T-helper 1 cell treated with Interleukin-12 subunit alpha and Interleukin-12 subunit beta and Interleukin-4 antibody, amounts not matched to agents 30 ng/mL and 1 ng/mL, for 36 hours (primary cell): ENCODE data around the gene LHPP. TPM values are rescaled to one million over a fixed set of nuclear protein-coding genes. Genes with fewer than 3 reads are reported as not detected.

Source experiments
- intact Hi-C: fragments of 100-400 bp; cut with micrococcal nuclease; formaldehyde crosslinking; loops from one replicate; pipeline ENCODE4 v1.15.1; 2024
- total RNA-seq: library from RNA; stranded (reverse); gene quantifications from 2 replicates; pipeline ENCODE4 v1.2.3, GENCODE V29; 2022

The LHPP gene
- total RNA-seq, 1 donor from 2014 or later = 16.8 TPM

DNA sequence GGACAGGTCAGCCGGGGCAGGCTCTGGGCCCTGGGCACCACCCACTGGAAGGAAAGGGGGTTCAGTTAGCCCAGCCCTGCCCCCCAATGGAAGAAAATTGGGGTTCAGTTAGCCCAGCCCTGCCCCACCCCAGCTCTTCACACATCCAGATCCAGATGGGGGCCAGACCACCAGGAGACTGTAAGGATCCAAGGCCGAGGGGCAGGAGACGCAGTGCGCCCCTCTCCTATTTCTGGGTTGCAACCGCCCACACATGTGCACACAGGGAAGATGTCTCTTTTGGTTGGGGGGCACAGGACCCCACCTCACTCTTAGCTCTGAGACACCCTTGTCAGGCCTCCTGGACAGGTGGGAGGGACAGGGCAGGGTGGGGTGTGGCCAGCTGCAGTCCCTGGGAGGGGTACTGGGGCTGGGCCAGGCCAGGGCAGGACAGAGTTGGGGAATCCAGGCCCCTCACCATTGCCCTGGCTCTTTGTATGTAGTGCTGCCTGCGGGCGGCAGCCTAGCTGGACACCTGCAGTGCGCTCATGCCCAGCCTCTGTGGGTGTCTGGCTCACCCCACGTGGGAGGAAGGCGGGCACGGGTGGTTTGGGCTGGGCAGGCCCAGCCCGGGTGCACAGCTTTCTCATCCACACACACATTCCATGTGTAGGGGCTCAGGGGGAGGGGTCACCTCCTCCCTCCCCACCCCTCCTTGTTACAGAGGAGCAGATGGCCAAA lies 141.2 kb downstream of the LHPP start:
- intact Hi-C loops = no loop called here

DNA sequence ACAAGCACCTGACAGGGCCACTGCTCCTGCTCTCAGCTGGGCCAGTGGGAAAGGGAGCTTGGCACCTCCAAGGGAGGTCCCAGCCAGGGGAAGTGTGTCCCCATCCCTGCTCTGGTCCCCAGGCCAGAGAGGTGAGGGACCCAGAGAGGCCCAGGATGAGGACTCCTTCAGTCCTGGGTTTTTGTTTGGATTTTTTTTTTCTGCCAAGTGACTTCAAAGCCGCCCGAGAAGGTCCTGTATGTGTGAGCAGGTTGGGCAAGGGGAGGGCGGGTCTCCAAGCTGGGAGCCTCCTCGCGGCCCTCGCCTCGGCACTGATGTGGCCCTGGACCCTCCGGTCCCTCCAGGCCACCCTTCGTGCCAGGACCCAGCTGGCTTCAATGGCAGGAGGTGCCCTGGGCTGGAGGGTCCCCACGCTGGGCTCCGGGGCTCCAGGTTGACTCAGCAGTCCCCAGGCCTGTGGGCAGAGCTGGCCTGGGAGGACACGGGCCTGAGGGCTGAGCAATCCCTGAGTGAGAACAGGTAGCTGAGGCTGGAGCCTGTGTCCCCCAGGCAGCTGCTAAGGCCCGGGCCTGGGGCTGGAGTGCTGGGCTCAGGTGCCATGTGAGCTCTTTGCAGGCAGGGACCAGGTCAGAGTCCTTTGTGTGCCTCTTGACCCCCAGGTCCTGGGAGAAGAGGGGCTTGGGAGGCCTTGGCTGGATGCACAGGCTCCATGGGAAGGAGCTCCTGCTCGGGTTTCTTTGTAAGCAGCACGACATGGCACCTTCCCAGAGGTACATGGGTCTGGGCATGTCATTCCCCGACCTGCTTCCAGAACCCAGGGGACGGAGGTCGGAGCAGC lies 142.0 kb downstream of the LHPP start:
- intact Hi-C loops = no loop called here

GRCh38 chr10:124604214-124605000 lies 142.8 kb downstream of the LHPP start:
- intact Hi-C loops = no loop called here

- intact Hi-C loops = no loop called here
Measured at GRCh38 chr10:124605001-124605370, 143.4 kb downstream of the LHPP start.

DNA sequence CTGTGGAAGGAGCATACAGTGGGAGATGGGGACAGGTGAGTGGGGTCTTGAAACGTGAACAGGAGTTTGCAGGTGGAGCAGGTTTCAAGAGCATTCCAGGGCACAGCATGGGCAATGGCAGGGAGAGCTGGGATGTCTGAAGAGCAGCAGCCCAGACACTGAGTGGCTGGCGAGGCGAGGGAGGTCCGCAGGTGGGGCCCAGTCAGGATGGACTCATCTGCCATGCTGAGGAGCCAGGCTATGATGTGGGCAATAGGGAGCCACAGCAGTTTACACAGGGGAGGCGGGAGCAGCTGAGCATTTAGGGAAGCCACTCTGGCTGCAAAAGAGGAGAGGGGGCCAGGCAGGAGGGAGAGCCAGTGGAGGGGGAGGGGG lies 143.8 kb downstream of the LHPP start:
- intact Hi-C loops = no loop called here

DNA sequence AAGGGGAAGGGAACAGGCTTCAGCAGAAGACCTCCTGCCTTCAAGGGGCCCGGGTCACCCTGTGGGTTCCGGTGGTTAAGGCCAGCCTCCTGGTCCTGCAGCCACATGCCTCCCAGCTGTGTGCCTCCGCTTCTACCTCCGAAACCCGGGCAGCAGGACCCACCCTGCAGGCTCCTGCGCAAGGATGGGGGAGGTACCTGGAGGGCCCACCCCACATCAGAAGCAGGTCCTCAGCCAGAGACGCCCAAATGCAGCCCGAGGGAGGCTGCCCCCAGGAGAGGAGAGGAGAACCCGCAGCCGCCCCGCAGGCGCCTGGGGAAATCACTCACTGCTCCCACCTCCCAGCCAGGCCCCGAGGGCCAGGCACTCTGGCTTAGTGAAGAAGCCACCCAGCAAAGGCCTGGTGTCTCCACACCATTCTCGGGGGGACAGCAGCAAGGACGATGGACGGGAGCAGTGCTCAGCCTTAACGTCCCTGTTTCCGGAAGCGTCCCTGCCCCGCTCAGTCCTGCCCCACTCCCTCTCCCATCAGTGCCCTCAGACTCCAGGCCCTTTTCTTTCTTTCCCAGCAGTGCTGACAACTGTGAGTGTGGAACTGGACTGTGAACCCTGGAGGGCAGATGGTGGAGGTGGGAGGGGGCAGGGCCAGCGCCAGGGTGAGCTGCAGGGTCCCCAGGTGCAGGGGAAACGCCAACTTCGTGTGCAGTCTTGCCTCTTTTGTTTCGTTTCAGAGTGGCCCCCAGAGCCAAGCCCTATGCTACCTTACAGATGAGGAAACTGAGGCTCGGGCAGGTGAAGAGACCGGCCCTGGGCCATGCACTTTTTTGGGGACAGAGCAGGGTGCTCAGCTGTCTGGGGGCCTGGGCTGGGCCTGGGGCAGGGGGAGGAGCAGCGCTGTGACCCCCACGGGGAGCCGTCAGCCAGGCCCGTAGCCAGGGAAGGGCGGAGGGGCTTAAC lies 144.5 kb downstream of the LHPP start:
- intact Hi-C loops = no loop called here

GRCh38 chr10:124606822-124607221 lies 145.2 kb downstream of the LHPP start:
- intact Hi-C loops = no loop called here

DNA sequence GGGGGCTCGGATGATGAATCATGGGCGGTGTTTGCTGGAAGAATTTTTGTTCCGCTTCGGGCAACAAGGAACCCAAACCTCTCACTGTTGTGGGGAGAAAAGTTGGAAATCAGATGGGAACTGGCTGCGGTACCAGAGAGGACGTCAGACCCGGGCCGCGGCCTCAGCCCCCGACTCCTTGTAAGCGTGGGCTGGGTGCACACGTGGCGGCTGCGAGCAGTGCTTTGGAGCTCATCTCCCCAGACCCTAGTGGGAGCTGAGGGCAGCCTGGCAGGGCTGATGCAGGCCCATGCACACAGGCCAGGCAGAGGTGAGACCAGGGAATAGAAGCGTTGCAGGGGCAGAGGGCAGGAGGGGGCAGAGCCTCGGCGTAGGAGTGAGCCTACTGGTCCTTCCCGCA lies 146.1 kb downstream of the LHPP start:
- intact Hi-C loops = no loop called here

DNA sequence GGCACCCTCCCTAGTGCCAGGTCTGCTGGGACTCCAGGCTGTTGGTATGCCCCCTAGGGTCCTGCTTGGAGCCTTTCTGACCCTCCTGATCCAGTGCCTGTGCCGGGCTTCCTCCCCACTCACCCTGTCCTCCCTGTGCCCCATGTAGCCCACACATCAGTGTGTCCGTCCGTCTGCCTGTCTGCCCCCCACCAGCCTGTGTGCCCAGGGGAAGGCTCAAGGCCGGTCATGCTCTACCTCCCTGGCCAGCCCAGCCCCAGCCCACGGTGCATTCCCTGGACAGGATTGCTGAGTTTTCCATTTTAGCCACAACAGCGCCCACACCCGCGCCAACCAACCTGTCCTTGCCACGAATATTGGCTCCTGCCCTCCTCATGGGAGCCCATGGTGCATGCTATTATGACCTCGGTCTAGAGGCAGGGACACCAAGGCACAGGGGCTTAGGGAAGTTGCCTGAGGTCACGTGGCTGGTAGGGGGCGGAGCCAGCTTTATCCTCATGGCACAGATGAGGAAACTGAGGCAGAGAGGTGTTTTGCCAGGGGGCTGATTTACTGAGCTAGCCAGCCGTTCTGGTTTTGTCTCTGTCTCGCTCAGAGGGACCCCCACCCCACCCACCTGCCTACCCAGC lies 146.6 kb downstream of the LHPP start:
- intact Hi-C loops = no loop called here

DNA sequence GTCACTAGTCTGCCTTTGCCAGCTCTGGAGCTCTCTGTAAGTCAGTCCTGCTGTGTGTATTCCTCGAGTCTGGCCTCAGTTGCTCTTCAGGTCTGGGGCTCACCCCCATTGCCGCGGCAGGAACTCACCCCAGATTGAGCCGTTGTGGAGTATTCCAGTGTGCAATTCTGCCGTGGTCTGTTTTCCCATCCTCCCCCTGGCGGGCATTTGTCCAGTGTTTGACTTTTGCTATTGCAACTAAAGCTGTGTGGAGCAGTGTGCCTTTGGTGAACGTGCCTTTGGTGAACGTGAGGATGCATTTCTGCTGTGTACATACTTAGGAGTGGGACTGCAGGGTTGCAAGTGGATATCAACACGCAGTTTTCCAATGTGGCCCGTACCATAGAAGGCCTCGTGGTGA lies 148.1 kb downstream of the LHPP start:
- intact Hi-C loops = loop anchor here (5.0 kb wide), 2 partner anchors 133 to 183 kb away; partner anchors contain the start of genes EEF1AKMT2 and FAM53B

GRCh38 chr10:124610186-124610585 lies 148.6 kb downstream of the LHPP start:
- intact Hi-C loops = loop anchor here (5.0 kb wide), 2 partner anchors 132 to 182 kb away; partner anchors contain the start of genes EEF1AKMT2 and FAM53B

GRCh38 chr10:124610851-124611250 lies 149.2 kb downstream of the LHPP start:
- intact Hi-C loops = loop anchor here (5.0 kb wide), 2 partner anchors 131 to 181 kb away; partner anchors contain the start of genes EEF1AKMT2 and FAM53B

- intact Hi-C loops = loop anchor here (5.0 kb wide), 2 partner anchors 131 to 181 kb away; partner anchors contain the start of genes EEF1AKMT2 and FAM53B
Measured at GRCh38 chr10:124611738-124612137, 150.1 kb downstream of the LHPP start.

GRCh38 chr10:124612611-124613498 lies 151.2 kb downstream of the LHPP start:
- intact Hi-C loops = loop anchor here (5.0 kb wide), 2 partner anchors 129 to 179 kb away; partner anchors contain the start of genes EEF1AKMT2 and FAM53B

GRCh38 chr10:124614003-124614659 lies 152.5 kb downstream of the LHPP start:
- intact Hi-C loops = loop anchor here (1.0 to 5.0 kb wide), 4 partner anchors 34 to 178 kb away; partner anchors contain the start of genes EEF1AKMT2 and FAM53B

DNA sequence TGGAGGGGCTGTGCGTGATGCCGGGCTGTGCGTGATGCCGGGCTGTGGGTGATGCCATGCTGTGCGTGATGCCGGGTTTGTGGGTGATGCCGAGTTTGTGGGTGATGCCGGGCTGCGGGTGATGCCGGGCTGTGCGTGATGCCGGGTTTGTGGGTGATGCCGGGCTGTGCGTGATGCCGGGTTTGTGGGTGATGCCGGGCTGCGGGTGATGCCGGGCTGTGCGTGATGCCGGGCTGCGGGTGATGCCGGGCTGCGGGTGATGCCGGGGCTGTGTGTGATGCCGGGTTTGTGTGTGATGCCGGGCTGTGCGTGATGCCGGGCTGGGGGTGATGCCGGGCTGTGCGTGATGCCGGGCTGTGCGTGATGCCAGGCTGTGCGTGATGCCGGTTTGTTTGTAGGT lies 153.6 kb downstream of the LHPP start:
- intact Hi-C loops = no loop called here

DNA sequence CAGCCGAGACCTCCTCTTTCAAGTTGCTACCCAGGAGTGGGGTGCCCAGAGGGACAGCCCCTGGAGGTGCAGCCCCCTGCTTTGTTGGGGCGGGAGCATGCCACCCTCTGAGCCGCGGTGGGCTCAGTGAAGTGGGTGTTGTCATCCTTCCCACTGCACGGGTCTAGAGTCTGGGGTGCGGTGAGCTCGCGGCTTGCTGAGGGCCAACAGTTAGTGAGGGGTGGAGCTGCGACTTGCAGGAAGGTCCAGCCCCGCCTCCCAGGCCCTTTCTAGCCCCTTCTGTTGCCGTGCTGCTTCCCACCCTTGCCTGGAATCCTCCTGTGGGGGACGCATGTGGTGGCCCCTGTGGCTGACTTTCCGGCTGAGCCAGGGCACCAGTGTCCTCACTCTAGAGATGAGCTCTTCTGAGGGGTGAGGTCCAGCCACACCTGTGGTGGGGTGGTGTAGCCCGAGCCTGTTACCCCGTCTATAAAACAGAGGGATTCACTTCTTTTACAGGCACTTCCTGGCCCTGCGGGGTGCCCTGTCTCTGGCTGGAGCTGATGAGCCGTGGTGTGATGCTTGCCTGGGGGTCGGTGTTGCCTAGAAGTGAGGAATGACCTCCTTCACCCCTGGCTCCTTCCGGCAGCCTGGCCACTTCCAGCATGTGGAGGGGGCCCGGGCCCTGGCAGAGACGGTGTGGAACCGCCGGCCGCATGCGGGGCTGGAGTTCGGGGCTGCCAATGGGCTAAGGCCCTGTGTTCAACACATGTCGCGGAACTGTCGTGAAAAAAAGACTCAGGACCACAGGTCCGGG lies 154.6 kb downstream of the LHPP start:
- intact Hi-C loops = no loop called here

- intact Hi-C loops = no loop called here
Measured at GRCh38 chr10:124616836-124617130, 155.2 kb downstream of the LHPP start.
